Measurements from ENCODE around the gene RNU5B-1.

The RNU5B-1 gene

GRCh38 chr15:65277015-65277414, 27.5 kb upstream of the RNU5B-1 start:
- no peak overlapping the region for H3K4me2 ChIP-seq (ENCODE audit: low read depth, low read length)
- no peak overlapping the region for H3K27ac ChIP-seq (ENCODE audit: low read length)
- H3K9ac ChIP-seq (ENCODE audit: low read length) = no peak overlapping the region
- no peaks in the 10 kb centered on the region for H3K9me3 ChIP-seq (replicated peaks; ENCODE audit: insufficient read depth, low read length)
- H3K4me3 ChIP-seq (ENCODE audit: low read length) = no peak overlapping the region
- no peaks in the 10 kb centered on the region for H3K9me2 ChIP-seq (replicated peaks; ENCODE audit: insufficient read depth, low read length)
- no peak for TF ChIP-seq CTCF (IDR thresholded peaks at IDR 0.05; ENCODE audit: low read length)
- no peak for TF ChIP-seq EZH2 (optimal IDR thresholded peaks at IDR 0.05; ENCODE audit: low read depth, low read length)
- H2AFZ ChIP-seq (ENCODE audit: low read length) = no peak overlapping the region
- no peak for DNase-seq
- no peaks in the 10 kb centered on the region for H3K36me3 ChIP-seq (replicated peaks; ENCODE audit: insufficient read depth, low read length)
- H3K27me3 ChIP-seq (replicated peaks; ENCODE audit: insufficient read depth, low read length) = no peaks in the 10 kb centered on the region
- no peaks in the 10 kb centered on the region for H4K20me1 ChIP-seq (ENCODE audit: insufficient read depth, low read length)
- no peaks in the 10 kb centered on the region for H3F3A ChIP-seq (ENCODE audit: insufficient read depth, low read length)
- H3K4me1 ChIP-seq (ENCODE audit: low read length) = no peaks in the 10 kb centered on the region
- 0 out of 2 replicates have a peak, but pooled peaks cover 4% of the 10 kb centered on the region for H3K79me2 ChIP-seq (ENCODE audit: low read length)

GRCh38 chr15:65278480-65278879, 26.0 kb upstream of the RNU5B-1 start:
- TF ChIP-seq EZH2 (optimal IDR thresholded peaks at IDR 0.05; ENCODE audit: low read depth, low read length) (no peak), CTCF (IDR thresholded peaks at IDR 0.05; ENCODE audit: low read length) (no peak), EZH2phosphoT487 (IDR thresholded peaks at IDR 0.05; ENCODE audit: low read length) (no peak)
- H3K79me2 ChIP-seq (ENCODE audit: low read length) = 0 out of 2 replicates have a peak, but pooled peaks cover 4% of the 10 kb centered on the region
- H3K27me3 ChIP-seq (replicated peaks; ENCODE audit: insufficient read depth, low read length) = no peaks in the 10 kb centered on the region
- no peak overlapping the region for H3K4me2 ChIP-seq (ENCODE audit: low read depth, low read length)
- H3K4me1 ChIP-seq (ENCODE audit: low read length) = no peaks in the 10 kb centered on the region
- H3K27ac ChIP-seq (ENCODE audit: low read length) = no peak overlapping the region
- no peak overlapping the region for H2AFZ ChIP-seq (ENCODE audit: low read length)
- H4K20me1 ChIP-seq (ENCODE audit: insufficient read depth, low read length) = no peaks in the 10 kb centered on the region
- no peak for DNase-seq
- no peaks in the 10 kb centered on the region for H3F3A ChIP-seq (ENCODE audit: insufficient read depth, low read length)
- H3K36me3 ChIP-seq (replicated peaks; ENCODE audit: insufficient read depth, low read length) = no peaks in the 10 kb centered on the region
- H3K9me3 ChIP-seq (replicated peaks; ENCODE audit: insufficient read depth, low read length) = no peaks in the 10 kb centered on the region
- H3K4me3 ChIP-seq (ENCODE audit: low read length) = no peak overlapping the region
- no peak overlapping the region for H3K9ac ChIP-seq (ENCODE audit: low read length)
- no peaks in the 10 kb centered on the region for H3K9me2 ChIP-seq (replicated peaks; ENCODE audit: insufficient read depth, low read length)

GRCh38 chr15:65285291-65286068, 19.0 kb upstream of the RNU5B-1 start:
- Histone ChIP-seq H3K36me3 (replicated peaks; ENCODE audit: insufficient read depth, low read length) (no peaks in the 10 kb centered on the region), H3K27me3 (replicated peaks; ENCODE audit: insufficient read depth, low read length) (no peaks in the 10 kb centered on the region), H3K79me2 (ENCODE audit: low read length) (peaks cover 12% of the 10 kb centered on the region), H3K9me3 (replicated peaks; ENCODE audit: insufficient read depth, low read length) (no peaks in the 10 kb centered on the region), H3K4me2 (ENCODE audit: low read depth, low read length) (peak overlapping the region; percentile 96), H4K20me1 (ENCODE audit: insufficient read depth, low read length) (no peaks in the 10 kb centered on the region), H3F3A (ENCODE audit: insufficient read depth, low read length) (0 out of 2 replicates have a peak, but pooled peaks cover 3% of the 10 kb centered on the region), H3K4me1 (ENCODE audit: low read length) (peaks cover 11% of the 10 kb centered on the region), H3K27ac (ENCODE audit: low read length) (peak overlapping the region; percentile 57; the same call in 1 of the 2 replicates), H2AFZ (ENCODE audit: low read length) (peak overlapping the region; percentile 98), H3K9ac (ENCODE audit: low read length) (peak overlapping the region; percentile 81; the same call in 1 of the 2 replicates), H3K9me2 (replicated peaks; ENCODE audit: insufficient read depth, low read length) (no peaks in the 10 kb centered on the region), H3K4me3 (ENCODE audit: low read length) (peak overlapping the region; percentile 82)
- TF ChIP-seq EZH2phosphoT487 (IDR thresholded peaks at IDR 0.05; ENCODE audit: low read length) = no peak
- no peak for TF ChIP-seq CTCF (IDR thresholded peaks at IDR 0.05; ENCODE audit: low read length)
- no peak for TF ChIP-seq EZH2 (optimal IDR thresholded peaks at IDR 0.05; ENCODE audit: low read depth, low read length)
- DNase-seq = no peak

All from MM.1S (cell line).